GM12875 (cell line): ENCODE data around the gene JAK3.
"Not testable (repeated sequence)": the region's sequence is repeated elsewhere in the genome, so short reads cannot be mapped to it uniquely, and the experiment has no call there.

Source experiments
- H3K4me3 ChIP-seq: one replicate; pipeline ENCODE4 v1.5.1; 2011; ENCODE audit warnings: low read depth, low read length, control low read depth
- TF ChIP-seq, protein P1 (sequence below): IDR thresholded peaks from 2 replicates; pipeline ENCODE4 v1.5.1; 2011; ENCODE audit warnings: low read depth, mild to moderate bottlenecking, control low read depth, inconsistent platforms, low read length, moderate library complexity, borderline replicate concordance; ENCODE audit not compliant: insufficient read depth

JAK3 gene

DNA sequence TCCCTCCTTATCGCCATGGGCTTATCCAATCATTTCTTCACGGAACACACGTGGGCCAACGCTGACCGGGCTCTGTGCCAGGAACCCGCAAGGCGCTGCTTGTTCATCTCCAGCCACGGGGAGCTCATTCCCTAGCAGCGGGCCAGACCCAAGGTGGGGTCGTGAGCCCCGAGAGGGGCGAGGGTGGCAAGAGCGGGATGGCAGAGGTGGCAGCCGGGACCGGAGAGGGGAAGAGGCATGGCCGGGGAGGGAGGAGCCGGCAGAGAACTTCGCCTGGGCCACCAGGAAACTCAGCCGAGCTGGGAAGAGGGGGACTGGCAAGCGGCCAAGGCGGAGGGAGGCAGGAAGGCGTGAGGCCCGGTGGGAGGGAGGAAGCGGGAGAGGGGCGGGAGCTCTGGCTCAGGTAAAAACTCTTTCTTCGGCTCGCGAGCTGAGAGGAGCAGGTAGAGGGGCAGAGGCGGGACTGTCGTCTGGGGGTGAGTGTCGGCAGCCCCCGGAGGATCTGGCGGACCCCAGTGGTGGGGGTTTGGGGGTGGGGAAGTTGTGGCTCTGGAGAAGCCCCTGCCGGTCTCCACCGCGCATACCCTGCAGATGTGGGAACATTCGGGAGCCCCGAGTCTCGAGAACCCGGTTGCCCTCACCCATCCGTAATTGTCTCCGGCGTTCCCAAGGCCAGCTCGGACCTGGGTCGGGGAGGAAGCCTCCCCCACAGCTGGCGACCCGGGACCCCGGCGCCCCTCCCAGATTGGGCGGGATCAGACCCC, 52.9 kb downstream of the JAK3 start, which contains the start of gene B3GNT3:
Gene B3GNT3 (plus strand): TSS at position 408 of the 764 bp plus-strand sequence. CDS start 12,670 bp downstream, outside the sequence.
- H3K4me3 ChIP-seq = no peak within 1 kb of the TSS
- TF ChIP-seq, protein P1, sequence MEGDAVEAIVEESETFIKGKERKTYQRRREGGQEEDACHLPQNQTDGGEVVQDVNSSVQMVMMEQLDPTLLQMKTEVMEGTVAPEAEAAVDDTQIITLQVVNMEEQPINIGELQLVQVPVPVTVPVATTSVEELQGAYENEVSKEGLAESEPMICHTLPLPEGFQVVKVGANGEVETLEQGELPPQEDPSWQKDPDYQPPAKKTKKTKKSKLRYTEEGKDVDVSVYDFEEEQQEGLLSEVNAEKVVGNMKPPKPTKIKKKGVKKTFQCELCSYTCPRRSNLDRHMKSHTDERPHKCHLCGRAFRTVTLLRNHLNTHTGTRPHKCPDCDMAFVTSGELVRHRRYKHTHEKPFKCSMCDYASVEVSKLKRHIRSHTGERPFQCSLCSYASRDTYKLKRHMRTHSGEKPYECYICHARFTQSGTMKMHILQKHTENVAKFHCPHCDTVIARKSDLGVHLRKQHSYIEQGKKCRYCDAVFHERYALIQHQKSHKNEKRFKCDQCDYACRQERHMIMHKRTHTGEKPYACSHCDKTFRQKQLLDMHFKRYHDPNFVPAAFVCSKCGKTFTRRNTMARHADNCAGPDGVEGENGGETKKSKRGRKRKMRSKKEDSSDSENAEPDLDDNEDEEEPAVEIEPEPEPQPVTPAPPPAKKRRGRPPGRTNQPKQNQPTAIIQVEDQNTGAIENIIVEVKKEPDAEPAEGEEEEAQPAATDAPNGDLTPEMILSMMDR = no peak

DNA sequence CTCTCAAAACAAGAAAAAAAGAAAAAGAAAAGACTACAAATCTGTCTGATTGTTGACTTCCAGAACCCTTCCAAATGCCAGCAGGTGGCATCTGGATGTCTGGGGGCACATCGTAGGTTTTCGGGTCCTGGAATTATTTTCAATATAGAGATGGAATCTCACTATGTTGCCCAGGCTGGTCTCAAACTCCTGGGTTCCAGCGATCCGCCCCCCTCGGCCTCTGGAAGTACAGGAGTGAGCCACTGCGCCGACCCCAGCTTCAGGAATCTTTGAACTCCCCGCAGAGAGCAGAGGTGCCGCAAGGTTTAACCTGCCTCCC, 53.4 kb downstream of the JAK3 start:
- no peak overlapping the region for H3K4me3 ChIP-seq
- TF ChIP-seq, protein P1 = no peak

DNA sequence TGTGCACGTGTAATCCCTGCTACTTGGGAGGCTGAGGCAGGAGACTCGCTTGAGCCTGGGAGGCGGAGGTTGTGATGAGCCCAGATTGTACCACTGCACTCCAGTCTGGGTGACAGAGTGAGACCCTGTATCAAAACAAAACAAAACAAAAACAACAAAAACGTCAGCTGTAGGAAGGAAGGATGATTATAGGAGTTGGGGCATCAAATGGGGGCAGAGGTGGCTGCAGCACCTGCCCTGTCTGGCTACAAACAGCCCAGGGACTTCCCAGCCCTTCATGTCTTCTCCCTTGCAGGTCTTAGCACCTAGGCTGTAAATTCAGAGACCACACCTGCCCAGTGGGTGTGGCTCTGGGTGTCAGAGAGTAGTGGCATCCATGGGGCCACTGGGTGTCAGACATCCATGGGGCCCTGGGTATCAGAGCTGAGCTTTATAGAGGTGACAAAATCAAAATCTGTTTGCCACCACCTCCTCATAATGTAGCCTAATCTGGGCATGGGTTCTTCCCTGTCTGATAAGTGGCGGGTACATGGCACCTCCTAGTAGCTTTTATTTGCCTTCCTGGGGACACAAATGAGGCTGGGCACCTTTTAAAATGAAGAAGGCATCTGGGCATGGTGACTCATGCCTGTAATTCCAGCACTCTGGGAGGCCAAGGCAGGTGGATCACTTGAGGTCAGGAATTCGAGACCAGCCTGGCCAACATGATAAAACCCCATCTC, 57.6 kb downstream of the JAK3 start:
- TF ChIP-seq, protein P1 = no peak
- H3K4me3 ChIP-seq = no peak overlapping the region

DNA sequence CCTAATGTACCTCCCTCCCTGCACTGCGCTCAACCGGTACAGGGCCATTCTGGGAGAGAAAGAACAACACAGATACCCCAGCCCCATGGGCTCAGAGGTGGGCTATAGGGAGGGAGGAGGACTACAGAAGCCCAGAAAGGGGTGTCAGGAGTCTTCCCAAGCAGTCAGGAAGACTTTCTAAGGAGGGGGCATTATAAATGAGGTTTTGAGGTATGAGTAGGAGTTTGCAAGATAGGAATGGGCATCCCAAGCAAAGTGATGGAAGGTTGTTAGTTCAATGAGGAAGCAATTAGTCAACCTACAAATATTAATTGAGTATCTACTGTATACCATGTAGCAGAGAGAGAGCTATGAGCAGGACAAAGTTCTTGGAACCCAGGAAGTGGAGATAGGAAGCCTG, 59.1 kb downstream of the JAK3 start:
- H3K4me3 ChIP-seq = no peak overlapping the region
- TF ChIP-seq, protein P1 = no peak

DNA sequence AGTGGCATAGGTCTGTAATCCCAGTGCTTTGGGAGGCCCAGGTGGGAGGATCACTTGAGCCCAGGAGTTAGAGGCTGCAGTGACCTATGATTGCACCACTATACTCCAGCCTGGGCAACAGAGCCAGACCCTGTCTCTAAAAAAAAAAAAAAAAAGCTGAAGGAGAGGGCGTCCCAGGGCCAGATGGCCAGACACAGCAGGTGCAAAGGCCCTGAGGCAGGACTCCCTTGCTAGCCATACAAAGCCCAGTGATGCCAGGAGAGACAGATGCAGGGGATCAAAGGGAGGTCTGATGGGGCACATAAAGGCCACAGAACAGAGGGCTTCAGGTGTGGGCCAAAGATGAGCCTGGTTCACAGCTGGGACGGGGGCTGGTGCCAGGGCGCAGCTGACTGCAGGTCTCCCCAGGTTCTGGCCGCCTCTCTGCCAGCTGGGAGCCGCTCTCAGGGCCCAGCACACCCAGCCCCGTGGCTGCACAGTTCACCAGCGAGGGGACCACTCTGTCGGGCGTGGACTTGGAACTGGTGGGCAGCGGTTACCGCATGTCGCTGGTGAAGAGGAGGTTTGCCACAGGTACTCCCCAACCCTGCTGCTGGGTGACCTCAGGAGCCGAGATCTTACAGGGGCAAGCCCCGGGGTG, 60.4 kb downstream of the JAK3 start:
- TF ChIP-seq, protein P1 = no peak
- no peak overlapping the region for H3K4me3 ChIP-seq

DNA sequence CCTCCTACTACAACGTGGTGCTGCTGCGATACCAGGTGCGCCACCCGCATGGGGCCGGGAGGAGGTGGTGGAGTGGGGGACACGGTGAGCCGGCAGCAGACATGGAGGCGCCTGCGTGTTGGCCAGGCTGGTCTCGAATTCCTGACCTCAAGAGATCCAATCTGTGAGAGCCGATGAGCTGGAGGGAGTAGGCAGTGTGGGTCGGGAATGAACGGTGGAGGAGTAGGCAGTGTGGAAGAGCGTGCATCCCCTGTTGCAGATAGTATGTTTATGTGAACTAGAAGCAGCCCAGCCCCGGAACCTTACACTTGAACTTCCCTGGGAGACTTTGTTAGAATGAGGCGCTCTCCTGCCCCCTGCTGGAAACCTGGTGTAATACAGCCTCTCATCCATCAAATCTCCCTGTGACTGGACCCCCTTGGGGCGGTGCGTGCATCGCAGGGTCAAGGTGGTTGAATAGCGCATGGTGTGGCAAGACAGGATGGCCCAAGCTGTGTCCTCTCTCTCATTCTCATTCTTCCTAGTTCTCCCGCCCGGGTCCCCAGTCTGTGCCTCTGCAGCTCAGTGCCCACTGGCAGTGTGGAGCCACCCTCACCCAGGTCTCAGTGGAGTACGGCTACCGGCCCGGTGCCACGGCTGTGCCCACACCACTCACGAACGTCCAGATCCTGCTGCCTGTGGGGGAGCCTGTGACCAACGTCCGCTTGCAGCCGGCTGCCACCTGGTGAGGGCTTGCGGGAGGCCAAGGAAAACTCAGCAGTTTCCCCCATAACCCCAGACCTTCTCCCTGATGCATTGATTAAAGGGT, 63.4 kb downstream of the JAK3 start:
- TF ChIP-seq, protein P1 = peak; percentile 79
- no peak overlapping the region for H3K4me3 ChIP-seq

DNA sequence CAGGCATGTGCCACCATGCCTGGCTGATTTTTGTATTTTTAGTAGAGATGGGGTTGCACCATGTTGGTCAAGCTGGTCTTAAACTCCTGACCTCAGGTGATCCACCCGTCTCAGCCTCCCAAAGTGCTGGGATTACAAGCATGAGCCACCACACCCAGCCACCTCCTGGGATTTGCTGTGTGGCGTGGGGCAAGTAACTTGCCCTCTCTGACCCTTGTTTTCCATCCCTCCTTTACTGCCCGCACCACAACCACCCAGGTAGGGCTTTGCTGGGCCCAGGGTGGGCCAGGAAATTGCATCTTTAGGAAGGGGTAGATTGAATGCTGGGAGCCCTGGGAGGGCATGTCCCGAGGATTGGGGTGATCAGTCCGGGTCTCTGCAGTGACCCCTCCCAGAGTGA, 64.1 kb downstream of the JAK3 start:
- not testable (repeated sequence) for H3K4me3 ChIP-seq
